Measurements from ENCODE around the gene UGT1A4.

GRCh38 chr2:233799716-233800115, 81.2 kb downstream of the UGT1A4 start:
- no peak for TF ChIP-seq CTCF (conservative IDR thresholded peaks at IDR 0.05; ENCODE audit: low read length)
- no peak for TF ChIP-seq EZH2phosphoT487 (IDR thresholded peaks at IDR 0.05; ENCODE audit: borderline replicate concordance)

Measured in Loucy (cell line).